Ishikawa (cell line): ENCODE results near the gene GABRR1.

ENCODE experiments used
- CEBPB ChIP-seq: IDR thresholded peaks from 2 replicates; pipeline ENCODE4 v1.6.1; 2012
- CREB1 ChIP-seq: IDR thresholded peaks from 2 replicates; pipeline ENCODE4 v1.6.1; 2012; ENCODE audit warnings: low read depth
- EGR1 ChIP-seq: IDR thresholded peaks from 2 replicates; pipeline ENCODE4 v1.6.1; 2012
- EP300 ChIP-seq: IDR thresholded peaks from 2 replicates; pipeline ENCODE4 v1.6.1; 2012; ENCODE audit warnings: borderline replicate concordance
- FOXM1 ChIP-seq: IDR thresholded peaks from 2 replicates; pipeline ENCODE4 v1.6.1; 2012; ENCODE audit warnings: low read depth, borderline replicate concordance
- MAX ChIP-seq: IDR thresholded peaks from 2 replicates; pipeline ENCODE4 v1.6.1; 2012
- NFIC ChIP-seq: IDR thresholded peaks from 2 replicates; pipeline ENCODE4 v1.6.1; 2012
- RAD21 ChIP-seq: IDR thresholded peaks from 2 replicates; pipeline ENCODE4 v1.6.1; 2012; ENCODE audit warnings: low read depth
- REST ChIP-seq: IDR thresholded peaks from 2 replicates; pipeline ENCODE4 v1.6.1; 2012; ENCODE audit warnings: low read depth, mild to moderate bottlenecking
- TAF1 ChIP-seq: IDR thresholded peaks from 2 replicates; pipeline ENCODE4 v1.6.1; 2012; ENCODE audit warnings: low read depth, mild to moderate bottlenecking
- TCF12 ChIP-seq: IDR thresholded peaks from 2 replicates; pipeline ENCODE4 v1.6.1; 2012; ENCODE audit warnings: low read depth
- TEAD4 ChIP-seq: IDR thresholded peaks from 2 replicates; pipeline ENCODE4 v1.6.1; 2012
- USF1 ChIP-seq: IDR thresholded peaks from 2 replicates; pipeline ENCODE4 v1.6.1; 2012
- YY1 ChIP-seq: IDR thresholded peaks from 2 replicates; pipeline ENCODE4 v1.6.1; 2012; ENCODE audit warnings: low read depth
- ZBTB7A ChIP-seq: IDR thresholded peaks from 2 replicates; pipeline ENCODE4 v1.6.1; 2012; ENCODE audit warnings: low read depth

The GABRR1 gene

DNA sequence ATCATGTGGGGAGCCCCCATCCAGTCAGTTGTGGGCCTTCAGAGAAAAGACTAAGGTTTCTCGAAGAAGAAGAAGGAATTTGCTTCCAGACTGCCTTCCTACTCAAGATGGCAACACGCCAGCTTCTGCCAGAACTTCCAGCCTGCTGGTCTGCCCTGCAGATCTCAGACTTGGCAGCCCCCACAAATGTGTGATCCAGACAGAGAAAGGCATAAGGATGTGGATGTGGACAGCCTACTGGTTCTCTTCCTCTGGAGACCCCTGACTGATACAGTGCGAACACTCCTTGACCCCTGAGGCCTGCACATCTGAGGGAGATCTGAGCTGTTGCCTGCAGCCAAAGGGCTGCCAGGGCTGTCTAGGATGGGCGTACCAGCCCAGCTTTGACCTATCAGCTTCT, 8.6 kb downstream of the GABRR1 start:
- no peak for TF ChIP-seq YY1
- no peak for TF ChIP-seq TCF12
- no peak for TF ChIP-seq RAD21
- no peak for TF ChIP-seq CEBPB
- no peak for TF ChIP-seq CREB1
- TF ChIP-seq EP300, result no peak
- TF ChIP-seq TAF1, result no peak
- TF ChIP-seq REST, result no peak
- no peak for TF ChIP-seq MAX
- TF ChIP-seq TEAD4, result no peak
- TF ChIP-seq EGR1, result no peak
- no peak for TF ChIP-seq ZBTB7A
- no peak for TF ChIP-seq USF1
- no peak for TF ChIP-seq FOXM1
- TF ChIP-seq NFIC, result no peak

DNA sequence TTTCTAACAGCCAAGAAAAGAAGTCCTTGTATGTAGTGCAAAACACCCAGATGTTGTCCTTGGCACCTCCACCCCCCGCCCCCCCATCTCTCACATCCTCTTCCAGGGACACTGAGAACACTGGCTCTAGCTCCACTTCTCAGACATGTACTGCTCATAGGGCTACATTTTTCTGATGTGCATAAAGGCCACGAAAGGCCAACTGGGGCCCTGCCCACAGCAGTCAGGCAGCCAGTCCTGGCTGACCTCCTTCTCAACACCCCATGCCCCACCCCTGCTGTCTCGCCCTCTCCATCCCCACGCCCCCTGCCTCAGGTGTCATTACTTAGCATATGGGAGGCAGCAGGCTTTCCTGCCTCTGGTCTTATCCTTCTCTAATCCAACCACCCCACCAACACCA, 11.3 kb downstream of the GABRR1 start:
- TF ChIP-seq USF1 (no peak), TCF12 (no peak), REST (no peak), EGR1 (no peak), NFIC (no peak), ZBTB7A (no peak), EP300 (no peak), TAF1 (no peak), CEBPB (no peak), YY1 (no peak), TEAD4 (no peak), FOXM1 (no peak), CREB1 (no peak), MAX (no peak), RAD21 (no peak)

DNA sequence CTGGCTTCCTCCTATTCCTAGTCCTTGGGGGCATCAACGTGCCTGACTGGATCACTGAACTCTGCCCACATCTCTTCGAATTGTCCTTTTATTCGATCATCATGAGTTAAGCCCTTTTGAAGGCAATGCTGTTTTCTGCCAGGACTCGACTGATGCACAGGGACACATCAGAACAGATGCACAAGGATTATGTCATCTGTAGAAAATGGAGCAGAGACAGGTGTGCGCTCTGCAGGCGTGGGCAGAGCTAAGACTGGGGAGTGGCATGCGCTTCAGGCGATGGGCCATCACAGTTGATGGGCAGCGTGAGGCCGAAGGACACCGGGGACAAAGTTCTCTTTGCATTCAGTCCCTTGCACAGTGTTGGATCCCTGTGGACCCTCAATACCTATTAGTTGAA, 13.1 kb downstream of the GABRR1 start:
- TF ChIP-seq CREB1, result no peak
- no peak for TF ChIP-seq RAD21
- no peak for TF ChIP-seq USF1
- TF ChIP-seq REST, result no peak

GRCh38 chr6:89200706-89201215, 16.4 kb downstream of the GABRR1 start:
- TF ChIP-seq TAF1 (no peak), TEAD4 (no peak), EP300 (no peak), MAX (no peak), USF1 (no peak), EGR1 (no peak), ZBTB7A (no peak), REST (no peak), TCF12 (no peak), FOXM1 (no peak), RAD21 (no peak), CEBPB (no peak), NFIC (no peak), CREB1 (no peak), YY1 (no peak)
